ENCODE measurements around the gene PRR7. TPM values are rescaled to one million over a fixed set of nuclear protein-coding genes. Genes with fewer than 3 reads are reported as not detected.
A peak's percentile ranks its signal among the peaks of the same experiment; 100 is the strongest.

PRR7 gene
- total RNA-seq, 4 donors from 2014 or later = 5.0 to 7.7 (median 6.4) TPM

DNA sequence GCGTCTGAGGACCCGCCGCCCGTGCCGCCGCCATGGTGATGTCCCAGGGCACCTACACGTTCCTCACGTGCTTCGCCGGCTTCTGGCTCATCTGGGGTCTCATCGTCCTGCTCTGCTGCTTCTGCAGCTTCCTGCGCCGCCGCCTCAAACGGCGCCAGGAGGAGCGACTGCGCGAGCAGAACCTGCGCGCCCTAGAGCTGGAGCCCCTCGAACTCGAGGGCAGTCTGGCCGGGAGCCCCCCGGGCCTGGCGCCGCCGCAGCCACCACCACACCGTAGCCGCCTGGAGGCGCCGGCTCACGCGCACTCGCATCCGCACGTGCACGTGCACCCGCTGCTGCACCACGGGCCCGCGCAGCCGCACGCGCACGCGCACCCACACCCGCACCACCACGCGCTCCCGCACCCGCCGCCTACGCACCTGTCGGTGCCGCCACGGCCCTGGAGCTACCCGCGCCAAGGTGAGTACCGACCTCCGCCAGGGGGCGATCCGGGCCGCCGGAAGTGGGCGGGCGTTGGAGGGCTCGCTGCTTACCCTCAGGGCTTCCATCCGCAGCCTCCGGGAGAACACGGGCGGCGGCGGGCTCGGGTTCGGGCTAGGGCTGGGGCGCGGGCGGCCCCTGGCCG lies 8.5 kb downstream of the PRR7 start:
- Histone ChIP-seq H3K27me3 (peaks cover 0 to 25% (median 0%) of the 10 kb centered on the region in 4 donors), H3K4me3 (peak overlapping the region; percentile 43 to 76 (median 60)), H3K27ac (peak overlapping the region; percentile 68 to 91 (median 80)), H3K36me3 (peaks cover 0 to 24% (median 5%) of the 10 kb centered on the region in 3 donors), H3K4me1 (peaks cover 30 to 65% (median 39%) of the 10 kb centered on the region in 3 donors), H3K9me3 (no peaks in the 10 kb centered on the region)
- no CpG with 5 or more reads among the region's 80 CpGs for WGBS, 2 donors
- intact Hi-C loops (cut with DNase I) = loop anchor here (10.0 kb wide), 1 partner anchor 140 kb away; the partner anchor contains the start of gene MXD3
- TF ChIP-seq POLR2A (IDR thresholded peaks at IDR 0.05) = no peak
- TF ChIP-seq, protein P1, sequence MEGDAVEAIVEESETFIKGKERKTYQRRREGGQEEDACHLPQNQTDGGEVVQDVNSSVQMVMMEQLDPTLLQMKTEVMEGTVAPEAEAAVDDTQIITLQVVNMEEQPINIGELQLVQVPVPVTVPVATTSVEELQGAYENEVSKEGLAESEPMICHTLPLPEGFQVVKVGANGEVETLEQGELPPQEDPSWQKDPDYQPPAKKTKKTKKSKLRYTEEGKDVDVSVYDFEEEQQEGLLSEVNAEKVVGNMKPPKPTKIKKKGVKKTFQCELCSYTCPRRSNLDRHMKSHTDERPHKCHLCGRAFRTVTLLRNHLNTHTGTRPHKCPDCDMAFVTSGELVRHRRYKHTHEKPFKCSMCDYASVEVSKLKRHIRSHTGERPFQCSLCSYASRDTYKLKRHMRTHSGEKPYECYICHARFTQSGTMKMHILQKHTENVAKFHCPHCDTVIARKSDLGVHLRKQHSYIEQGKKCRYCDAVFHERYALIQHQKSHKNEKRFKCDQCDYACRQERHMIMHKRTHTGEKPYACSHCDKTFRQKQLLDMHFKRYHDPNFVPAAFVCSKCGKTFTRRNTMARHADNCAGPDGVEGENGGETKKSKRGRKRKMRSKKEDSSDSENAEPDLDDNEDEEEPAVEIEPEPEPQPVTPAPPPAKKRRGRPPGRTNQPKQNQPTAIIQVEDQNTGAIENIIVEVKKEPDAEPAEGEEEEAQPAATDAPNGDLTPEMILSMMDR (IDR thresholded peaks at IDR 0.05) = peak; percentile 66 to 89 (median 74)
- no peak for DNase-seq

DNA sequence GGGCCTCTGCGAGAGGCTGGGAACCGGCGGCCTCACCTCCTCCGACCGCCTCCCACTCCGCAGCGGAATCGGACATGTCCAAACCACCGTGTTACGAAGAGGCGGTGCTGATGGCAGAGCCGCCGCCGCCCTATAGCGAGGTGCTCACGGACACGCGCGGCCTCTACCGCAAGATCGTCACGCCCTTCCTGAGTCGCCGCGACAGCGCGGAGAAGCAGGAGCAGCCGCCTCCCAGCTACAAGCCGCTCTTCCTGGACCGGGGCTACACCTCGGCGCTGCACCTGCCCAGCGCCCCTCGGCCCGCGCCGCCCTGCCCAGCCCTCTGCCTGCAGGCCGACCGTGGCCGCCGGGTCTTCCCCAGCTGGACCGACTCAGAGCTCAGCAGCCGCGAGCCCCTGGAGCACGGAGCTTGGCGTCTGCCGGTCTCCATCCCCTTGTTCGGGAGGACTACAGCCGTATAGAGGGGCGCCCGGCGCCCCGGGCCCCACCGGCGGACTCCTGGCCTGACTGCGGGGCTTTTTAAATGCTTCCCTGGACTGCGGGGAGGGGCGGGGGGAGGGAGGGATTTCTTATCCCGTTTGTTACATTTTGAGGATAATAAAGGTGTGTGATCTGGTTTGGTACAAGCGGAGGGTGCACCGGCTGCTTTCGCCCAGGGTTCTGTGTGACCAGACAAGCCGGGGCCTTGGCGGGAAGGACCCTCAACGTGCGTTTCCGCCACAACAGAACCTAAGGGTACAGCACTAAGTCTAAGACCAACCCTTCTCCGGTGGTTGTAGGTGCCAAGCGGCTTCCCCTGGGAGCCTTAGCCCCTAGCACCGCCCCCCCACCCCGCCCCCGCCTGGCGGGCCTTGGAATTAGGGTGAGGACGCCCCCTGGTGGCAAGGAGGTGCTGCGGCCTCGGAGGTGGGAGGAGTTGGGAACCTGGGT lies 9.3 kb downstream of the PRR7 start:
- Histone ChIP-seq H3K9me3 (no peaks in the 10 kb centered on the region), H3K4me1 (peaks cover 29 to 61% (median 39%) of the 10 kb centered on the region in 3 donors), H3K4me3 (peak overlapping the region; percentile 43 to 76 (median 60)), H3K36me3 (peaks cover 0 to 27% (median 5%) of the 10 kb centered on the region in 3 donors), H3K27ac (peak overlapping the region; percentile 68 to 91 (median 80)), H3K27me3 (peaks cover 0 to 18% (median 0%) of the 10 kb centered on the region in 4 donors)
- intact Hi-C loops (cut with DNase I) = loop anchor here (10.0 kb wide), 1 partner anchor 141 kb away; the partner anchor contains the start of gene MXD3
- DNase-seq = peak; percentile 50
- WGBS, 2 donors = 0% methylated on average over 1 to 10 of the region's 76 CpGs
- TF ChIP-seq, protein P1 (IDR thresholded peaks at IDR 0.05) = peak; percentile 91 to 94 (median 92)
- no peak for TF ChIP-seq POLR2A (IDR thresholded peaks at IDR 0.05)

DNA sequence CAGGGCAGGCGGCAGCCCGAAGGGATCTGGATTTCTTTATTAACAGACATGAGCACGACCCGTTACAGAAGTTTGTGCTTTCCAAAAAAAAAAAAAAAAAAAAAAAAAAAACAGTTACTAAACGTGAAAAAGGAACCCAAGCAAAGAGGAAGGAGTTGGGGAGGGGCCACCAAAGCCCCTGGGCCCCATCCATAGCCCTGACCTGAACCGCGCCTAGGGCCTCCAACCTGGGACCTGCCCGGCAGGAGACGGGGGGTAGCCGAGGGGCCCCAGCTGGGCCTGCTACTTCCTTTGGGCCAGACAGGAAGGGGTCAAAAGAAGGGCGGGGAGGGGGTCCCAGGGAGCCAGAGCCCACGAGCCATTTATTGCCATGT lies 10.0 kb downstream of the PRR7 start:
- 27 to 46% methylated on average over 8 to 12 of the region's 12 CpGs for WGBS, 2 donors
- Histone ChIP-seq H3K4me1 (peaks cover 29 to 63% (median 39%) of the 10 kb centered on the region in 3 donors), H3K36me3 (peaks cover 0 to 27% (median 5%) of the 10 kb centered on the region in 3 donors), H3K27ac (peak overlapping the region in 3 of 4 donors; percentile 30 to 65 (median 50)), H3K9me3 (no peaks in the 10 kb centered on the region), H3K27me3 (peaks cover 0 to 15% (median 0%) of the 10 kb centered on the region in 4 donors), H3K4me3 (peak overlapping the region in 3 of 4 donors; percentile 43 to 76 (median 74))
- no peak for DNase-seq
- no peak for TF ChIP-seq POLR2A (IDR thresholded peaks at IDR 0.05)
- TF ChIP-seq, protein P1 (IDR thresholded peaks at IDR 0.05) = no peak
- intact Hi-C loops (cut with DNase I) = loop anchor here (10.0 kb wide), 1 partner anchor 142 kb away; the partner anchor contains the start of gene MXD3

DNA sequence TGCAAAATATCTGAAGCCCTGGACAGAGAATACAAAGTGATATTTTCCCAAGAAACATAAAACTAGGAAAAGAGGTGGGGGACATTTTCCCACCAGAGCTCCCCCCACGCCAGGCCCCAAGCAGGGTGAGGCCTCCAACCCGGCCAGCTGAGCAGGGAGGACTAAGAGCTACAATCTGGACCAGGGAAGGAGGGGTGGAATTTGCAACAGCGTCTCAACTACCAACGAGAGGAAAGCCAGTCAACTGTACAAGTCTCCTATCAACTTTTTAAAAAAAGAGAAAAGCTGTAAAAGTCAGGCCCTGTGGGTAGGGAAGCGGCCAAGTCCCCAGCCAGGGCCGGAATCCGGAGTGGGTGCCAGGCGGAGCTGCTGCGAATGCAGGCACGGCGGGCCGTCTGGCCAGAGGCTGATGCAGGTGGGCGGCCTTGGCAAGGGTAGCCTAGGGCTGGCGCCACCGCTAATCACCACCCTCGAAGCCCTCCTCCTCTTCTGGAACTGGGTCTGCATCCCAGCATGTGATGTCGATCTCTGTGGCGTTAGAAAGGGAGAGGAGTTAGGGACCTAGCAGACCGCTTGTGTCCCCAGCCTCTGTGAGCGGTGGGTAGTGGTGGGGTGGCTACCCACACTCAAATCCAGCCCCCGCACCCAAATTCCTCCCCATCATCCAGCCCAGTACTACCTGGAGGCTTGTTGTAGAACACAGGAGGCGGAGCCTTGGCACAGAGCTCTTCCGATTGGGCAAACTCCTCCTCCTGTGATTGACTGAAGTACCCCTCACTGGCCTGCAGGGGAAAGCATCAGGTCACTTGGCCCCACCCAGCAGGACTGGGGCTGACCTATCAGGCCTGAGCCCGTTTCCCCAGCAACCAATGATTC lies 10.6 kb downstream of the PRR7 start:
- intact Hi-C loops (cut with DNase I) = loop anchor here (10.0 kb wide), 1 partner anchor 142 kb away; the partner anchor contains the start of gene MXD3
- no peak for TF ChIP-seq POLR2A (IDR thresholded peaks at IDR 0.05)
- TF ChIP-seq, protein P1 (IDR thresholded peaks at IDR 0.05) = peak in 5 of 6 experiments; percentile 34 to 74 (median 59)

More for the DNA sequence above, 10.6 kb downstream of the PRR7 start:
- no peaks in the 10 kb centered on the region for H3K9me3 ChIP-seq
- peaks cover 0 to 27% (median 5%) of the 10 kb centered on the region in 3 donors for H3K36me3 ChIP-seq
- peak overlapping the region in 3 of 4 donors; percentile 30 to 65 (median 50) for H3K27ac ChIP-seq
- peaks cover 0 to 13% (median 0%) of the 10 kb centered on the region in 4 donors for H3K27me3 ChIP-seq
- WGBS, 2 donors = 68 to 72% methylated on average over 12 to 17 of the region's 24 CpGs
- H3K4me1 ChIP-seq = peaks cover 32 to 66% (median 39%) of the 10 kb centered on the region in 3 donors
- no peak overlapping the region for H3K4me3 ChIP-seq
- peak; percentile 48 for DNase-seq

All from esophagus squamous epithelium (tissue), 5 donors.